Fibroblast of upper back skin (primary cell): Measurements from ENCODE around the gene IQCB1.
"Not testable (repeated sequence)": the region's sequence is repeated elsewhere in the genome, so short reads cannot be mapped to it uniquely, and the experiment has no call there.

ENCODE experiments used
- DNase-seq: peaks from one replicate; pipeline ENCODE4 v3.0.0-alpha.2; 2013

Gene IQCB1

GRCh38 chr3:121743106-121743505 lies 91.8 kb downstream of the IQCB1 start:
- not testable (repeated sequence) for DNase-seq

- no peak for DNase-seq
These were observed 94.0 kb downstream of the IQCB1 start for GRCh38 chr3:121740896-121741295.

- DNase-seq = no peak
These were observed 95.0 kb downstream of the IQCB1 start for GRCh38 chr3:121739902-121740301.

- no peak for DNase-seq
These were observed 97.2 kb downstream of the IQCB1 start for GRCh38 chr3:121737644-121738043.

- peak; percentile 22 for DNase-seq
These were observed 98.7 kb downstream of the IQCB1 start for GRCh38 chr3:121736112-121736511.

GRCh38 chr3:121735047-121735696 lies 99.7 kb downstream of the IQCB1 start:
- peak; percentile 38 for DNase-seq

- no peak for DNase-seq
These were observed 103.7 kb downstream of the IQCB1 start for GRCh38 chr3:121730940-121731687.

- no peak for DNase-seq
These were observed 110.7 kb downstream of the IQCB1 start for GRCh38 chr3:121724130-121724529.

GRCh38 chr3:121723485-121723884 lies 111.4 kb downstream of the IQCB1 start:
- DNase-seq = no peak

GRCh38 chr3:121722411-121722810 lies 112.4 kb downstream of the IQCB1 start:
- DNase-seq = no peak

GRCh38 chr3:121720163-121720562 lies 114.7 kb downstream of the IQCB1 start:
- no peak for DNase-seq
